ENCODE data around the gene CDS2.

Gene CDS2

DNA sequence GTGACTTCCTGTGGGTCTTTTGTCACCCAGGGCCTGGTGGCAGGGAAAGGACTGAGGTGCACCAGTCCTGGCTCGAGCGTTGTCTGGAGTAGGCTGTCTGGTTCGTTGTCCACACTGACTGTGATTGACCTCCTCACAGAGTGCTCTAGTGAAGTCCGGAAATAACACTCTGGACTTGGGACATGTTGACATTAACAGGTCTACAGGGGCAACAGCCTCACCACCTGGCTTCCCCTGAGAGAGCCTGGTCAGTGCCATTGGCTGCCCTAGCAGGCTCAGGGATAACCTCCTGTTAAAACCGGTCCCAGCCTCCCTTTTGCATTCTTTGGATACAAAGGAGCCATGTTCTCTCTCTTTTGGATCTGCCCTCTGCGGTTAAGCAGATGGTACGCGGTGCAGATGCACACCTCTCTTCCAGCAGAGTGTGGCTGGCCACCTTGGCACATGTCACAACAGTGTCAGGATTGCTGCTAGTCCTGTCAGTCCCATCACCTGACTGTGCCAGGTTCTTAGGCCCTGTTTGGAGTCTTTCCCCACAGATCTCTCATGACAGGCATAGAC is 46.2 kb downstream of the CDS2 start:
- no peak overlapping the region for H3K27ac ChIP-seq
- TF ChIP-seq, protein P1, sequence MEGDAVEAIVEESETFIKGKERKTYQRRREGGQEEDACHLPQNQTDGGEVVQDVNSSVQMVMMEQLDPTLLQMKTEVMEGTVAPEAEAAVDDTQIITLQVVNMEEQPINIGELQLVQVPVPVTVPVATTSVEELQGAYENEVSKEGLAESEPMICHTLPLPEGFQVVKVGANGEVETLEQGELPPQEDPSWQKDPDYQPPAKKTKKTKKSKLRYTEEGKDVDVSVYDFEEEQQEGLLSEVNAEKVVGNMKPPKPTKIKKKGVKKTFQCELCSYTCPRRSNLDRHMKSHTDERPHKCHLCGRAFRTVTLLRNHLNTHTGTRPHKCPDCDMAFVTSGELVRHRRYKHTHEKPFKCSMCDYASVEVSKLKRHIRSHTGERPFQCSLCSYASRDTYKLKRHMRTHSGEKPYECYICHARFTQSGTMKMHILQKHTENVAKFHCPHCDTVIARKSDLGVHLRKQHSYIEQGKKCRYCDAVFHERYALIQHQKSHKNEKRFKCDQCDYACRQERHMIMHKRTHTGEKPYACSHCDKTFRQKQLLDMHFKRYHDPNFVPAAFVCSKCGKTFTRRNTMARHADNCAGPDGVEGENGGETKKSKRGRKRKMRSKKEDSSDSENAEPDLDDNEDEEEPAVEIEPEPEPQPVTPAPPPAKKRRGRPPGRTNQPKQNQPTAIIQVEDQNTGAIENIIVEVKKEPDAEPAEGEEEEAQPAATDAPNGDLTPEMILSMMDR (conservative IDR thresholded peaks at IDR 0.05): no peak
- TF ChIP-seq ZFX (IDR thresholded peaks at IDR 0.05): no peak

DNA sequence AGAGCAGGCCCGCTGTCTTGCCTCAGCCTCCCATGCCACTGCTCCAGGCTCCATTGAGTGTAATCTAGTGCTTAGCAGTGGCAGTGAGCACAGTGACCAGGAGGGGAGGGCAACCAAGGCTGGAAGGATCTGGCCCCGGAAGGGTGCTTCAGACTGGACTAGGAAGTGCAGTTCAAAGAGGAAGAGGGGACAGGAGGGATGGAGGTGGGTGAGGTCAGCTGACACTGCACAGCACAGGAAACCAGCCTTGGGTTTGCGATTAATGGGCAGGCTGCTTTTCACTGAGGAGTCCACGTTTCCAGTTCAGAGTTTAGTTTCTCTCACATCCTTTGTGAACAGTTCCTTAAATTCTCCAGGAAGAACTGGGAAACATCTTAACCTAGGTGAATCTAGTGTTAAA is 46.9 kb downstream of the CDS2 start:
- TF ChIP-seq, protein P1 (conservative IDR thresholded peaks at IDR 0.05): no peak
- TF ChIP-seq ZFX (IDR thresholded peaks at IDR 0.05): no peak
- no peak overlapping the region for H3K27ac ChIP-seq

DNA sequence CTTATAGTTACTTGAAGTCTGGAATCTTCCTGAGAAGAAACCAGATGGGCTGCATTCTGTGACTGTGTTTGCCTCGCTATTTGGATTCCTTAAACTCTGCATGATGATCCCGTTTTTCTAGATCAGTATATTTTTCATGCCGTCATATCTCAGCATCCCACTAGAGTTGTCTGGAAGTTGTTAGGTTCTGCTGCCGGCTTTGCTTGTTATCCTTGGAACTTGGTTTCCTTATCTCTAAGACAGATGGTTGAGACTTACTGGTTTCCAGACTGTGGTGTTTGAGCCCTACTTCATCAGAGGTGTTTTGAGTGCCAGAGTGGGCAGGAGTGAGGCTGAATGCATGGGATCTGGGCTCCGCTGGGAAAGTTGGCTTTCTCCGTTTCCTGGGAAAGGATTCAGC is 50.3 kb downstream of the CDS2 start:
- H3K27ac ChIP-seq: no peak overlapping the region
- TF ChIP-seq ZFX (IDR thresholded peaks at IDR 0.05): no peak
- TF ChIP-seq, protein P1 (conservative IDR thresholded peaks at IDR 0.05): no peak

DNA sequence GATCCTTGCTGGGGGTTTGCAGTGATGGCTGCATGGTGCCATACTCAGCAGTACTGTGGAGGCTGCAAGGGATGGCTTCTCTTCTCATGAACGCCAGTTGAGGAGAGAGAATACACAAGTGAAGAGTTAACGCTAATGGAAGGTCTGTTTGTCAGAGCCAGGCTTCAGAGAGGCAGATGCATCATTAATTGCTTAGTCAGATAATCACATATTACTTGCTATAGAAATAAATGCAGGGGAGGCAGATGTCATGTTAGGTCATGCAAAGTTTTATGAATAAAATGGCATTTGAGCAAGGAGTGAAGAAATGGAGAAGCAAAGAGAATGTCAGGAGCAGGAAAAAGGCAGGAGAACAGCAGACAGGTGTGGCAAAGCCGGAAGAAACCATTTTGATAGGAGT is 51.2 kb downstream of the CDS2 start:
- TF ChIP-seq, protein P1 (conservative IDR thresholded peaks at IDR 0.05): no peak
- TF ChIP-seq ZFX (IDR thresholded peaks at IDR 0.05): no peak
- H3K27ac ChIP-seq: no peak overlapping the region

DNA sequence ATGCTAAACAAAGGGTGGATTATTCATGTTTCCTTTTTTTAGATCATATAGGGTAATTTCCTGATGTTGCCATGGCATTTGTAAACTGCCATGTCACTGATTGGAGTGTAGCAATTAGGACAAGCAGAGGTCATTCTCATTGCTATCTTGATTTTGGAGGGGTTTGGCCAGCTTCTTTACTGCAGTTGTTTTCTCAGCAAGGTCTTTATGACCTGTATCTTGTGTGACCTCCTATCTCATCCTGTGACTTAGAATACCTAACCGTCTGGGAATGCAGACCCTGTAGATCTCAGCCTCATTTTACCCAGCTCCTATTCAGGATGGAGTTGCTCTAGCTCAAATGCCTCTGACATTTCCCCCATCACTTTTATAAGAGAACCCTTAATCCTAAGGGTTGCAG is 53.6 kb downstream of the CDS2 start:
- no peak overlapping the region for H3K27ac ChIP-seq
- TF ChIP-seq ZFX (IDR thresholded peaks at IDR 0.05): no peak
- TF ChIP-seq, protein P1 (conservative IDR thresholded peaks at IDR 0.05): no peak

DNA sequence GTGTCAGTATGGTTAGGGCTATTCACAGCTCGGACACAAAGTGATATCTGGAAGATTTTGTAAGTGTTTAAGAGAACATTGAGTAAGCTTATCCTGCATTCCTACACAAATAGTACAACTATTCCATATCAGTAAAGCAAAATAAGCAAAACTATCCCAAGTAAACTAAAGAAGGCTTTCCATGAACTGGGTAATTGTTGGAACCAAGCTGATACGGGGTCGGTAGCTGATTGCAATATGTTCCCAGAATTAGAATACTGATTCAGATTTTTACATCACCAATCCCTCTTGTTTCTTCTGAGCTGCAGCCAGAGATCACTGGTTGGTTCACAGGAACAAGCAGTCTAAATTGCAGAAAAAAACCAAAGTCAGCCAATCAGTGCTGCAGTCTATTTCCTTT is 54.1 kb downstream of the CDS2 start:
- H3K27ac ChIP-seq: no peak overlapping the region
- TF ChIP-seq, protein P1 (conservative IDR thresholded peaks at IDR 0.05): no peak
- TF ChIP-seq ZFX (IDR thresholded peaks at IDR 0.05): no peak

DNA sequence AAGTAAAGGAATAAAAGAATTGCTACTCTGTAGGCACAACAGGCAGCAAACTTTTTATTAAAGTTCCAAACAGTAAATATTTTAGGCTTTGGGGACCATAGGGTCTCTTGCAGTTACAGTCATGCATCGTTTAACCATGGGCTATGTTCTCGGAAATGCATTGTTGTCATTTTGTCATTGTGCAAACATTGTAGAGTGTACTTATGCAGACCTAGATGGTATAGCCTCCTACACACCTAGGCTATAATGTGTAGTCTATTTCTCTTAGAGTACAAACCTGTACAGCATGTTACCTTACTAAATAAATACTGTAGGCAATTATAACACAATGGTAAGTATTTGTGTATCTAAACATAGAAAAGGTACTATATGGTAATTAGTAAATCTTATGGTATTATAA is 54.7 kb downstream of the CDS2 start:
- no peak for TF ChIP-seq ZFX (IDR thresholded peaks at IDR 0.05)
- TF ChIP-seq, protein P1 (conservative IDR thresholded peaks at IDR 0.05): no peak
- H3K27ac ChIP-seq: no peak overlapping the region
